ENCODE data around the gene DNAAF8.

DNA sequence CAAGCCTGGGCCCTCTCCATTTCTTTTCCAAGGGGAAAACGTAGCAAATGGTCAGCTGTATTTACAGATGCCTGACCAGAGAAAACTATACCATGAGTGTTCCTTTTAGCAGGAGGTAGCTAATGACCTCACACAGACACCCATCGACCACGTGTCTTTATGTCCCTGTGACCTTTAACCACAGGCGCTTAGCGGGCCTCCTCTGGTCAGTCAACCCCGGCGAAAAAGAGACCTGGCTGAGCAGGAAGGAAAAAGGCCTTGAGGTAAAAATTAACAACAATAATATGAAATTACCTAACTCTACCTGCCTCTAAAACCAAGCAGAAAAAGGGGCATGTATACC, 31.9 kb upstream of the DNAAF8 start:
- TF ChIP-seq, protein P1, sequence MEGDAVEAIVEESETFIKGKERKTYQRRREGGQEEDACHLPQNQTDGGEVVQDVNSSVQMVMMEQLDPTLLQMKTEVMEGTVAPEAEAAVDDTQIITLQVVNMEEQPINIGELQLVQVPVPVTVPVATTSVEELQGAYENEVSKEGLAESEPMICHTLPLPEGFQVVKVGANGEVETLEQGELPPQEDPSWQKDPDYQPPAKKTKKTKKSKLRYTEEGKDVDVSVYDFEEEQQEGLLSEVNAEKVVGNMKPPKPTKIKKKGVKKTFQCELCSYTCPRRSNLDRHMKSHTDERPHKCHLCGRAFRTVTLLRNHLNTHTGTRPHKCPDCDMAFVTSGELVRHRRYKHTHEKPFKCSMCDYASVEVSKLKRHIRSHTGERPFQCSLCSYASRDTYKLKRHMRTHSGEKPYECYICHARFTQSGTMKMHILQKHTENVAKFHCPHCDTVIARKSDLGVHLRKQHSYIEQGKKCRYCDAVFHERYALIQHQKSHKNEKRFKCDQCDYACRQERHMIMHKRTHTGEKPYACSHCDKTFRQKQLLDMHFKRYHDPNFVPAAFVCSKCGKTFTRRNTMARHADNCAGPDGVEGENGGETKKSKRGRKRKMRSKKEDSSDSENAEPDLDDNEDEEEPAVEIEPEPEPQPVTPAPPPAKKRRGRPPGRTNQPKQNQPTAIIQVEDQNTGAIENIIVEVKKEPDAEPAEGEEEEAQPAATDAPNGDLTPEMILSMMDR (IDR thresholded peaks at IDR 0.05; ENCODE audit: poor library complexity, severe bottlenecking): no peak
- TF ChIP-seq, protein P2, sequence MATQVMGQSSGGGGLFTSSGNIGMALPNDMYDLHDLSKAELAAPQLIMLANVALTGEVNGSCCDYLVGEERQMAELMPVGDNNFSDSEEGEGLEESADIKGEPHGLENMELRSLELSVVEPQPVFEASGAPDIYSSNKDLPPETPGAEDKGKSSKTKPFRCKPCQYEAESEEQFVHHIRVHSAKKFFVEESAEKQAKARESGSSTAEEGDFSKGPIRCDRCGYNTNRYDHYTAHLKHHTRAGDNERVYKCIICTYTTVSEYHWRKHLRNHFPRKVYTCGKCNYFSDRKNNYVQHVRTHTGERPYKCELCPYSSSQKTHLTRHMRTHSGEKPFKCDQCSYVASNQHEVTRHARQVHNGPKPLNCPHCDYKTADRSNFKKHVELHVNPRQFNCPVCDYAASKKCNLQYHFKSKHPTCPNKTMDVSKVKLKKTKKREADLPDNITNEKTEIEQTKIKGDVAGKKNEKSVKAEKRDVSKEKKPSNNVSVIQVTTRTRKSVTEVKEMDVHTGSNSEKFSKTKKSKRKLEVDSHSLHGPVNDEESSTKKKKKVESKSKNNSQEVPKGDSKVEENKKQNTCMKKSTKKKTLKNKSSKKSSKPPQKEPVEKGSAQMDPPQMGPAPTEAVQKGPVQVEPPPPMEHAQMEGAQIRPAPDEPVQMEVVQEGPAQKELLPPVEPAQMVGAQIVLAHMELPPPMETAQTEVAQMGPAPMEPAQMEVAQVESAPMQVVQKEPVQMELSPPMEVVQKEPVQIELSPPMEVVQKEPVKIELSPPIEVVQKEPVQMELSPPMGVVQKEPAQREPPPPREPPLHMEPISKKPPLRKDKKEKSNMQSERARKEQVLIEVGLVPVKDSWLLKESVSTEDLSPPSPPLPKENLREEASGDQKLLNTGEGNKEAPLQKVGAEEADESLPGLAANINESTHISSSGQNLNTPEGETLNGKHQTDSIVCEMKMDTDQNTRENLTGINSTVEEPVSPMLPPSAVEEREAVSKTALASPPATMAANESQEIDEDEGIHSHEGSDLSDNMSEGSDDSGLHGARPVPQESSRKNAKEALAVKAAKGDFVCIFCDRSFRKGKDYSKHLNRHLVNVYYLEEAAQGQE (IDR thresholded peaks at IDR 0.05; ENCODE audit: borderline replicate concordance): no peak
- TF ChIP-seq EP300 (conservative IDR thresholded peaks at IDR 0.05; ENCODE audit: poor library complexity, severe bottlenecking) (no peak), RAD21 (conservative IDR thresholded peaks at IDR 0.05) (no peak), POLR2AphosphoS5 (IDR thresholded peaks at IDR 0.05) (no peak), EZH2 (IDR thresholded peaks at IDR 0.05; ENCODE audit: borderline replicate concordance, insufficient read depth, low read length, poor library complexity, severe bottlenecking) (no peak), SMC3 (conservative IDR thresholded peaks at IDR 0.05; ENCODE audit: poor library complexity) (no peak)
